HCT116 (cell line): ENCODE measurements around the gene DAPP1. TPM values are rescaled to one million over a fixed set of nuclear protein-coding genes. Genes with fewer than 3 reads are reported as not detected.

Experiments used
- ATAC-seq: fragments of 200-7000 bp; cut with Tn5 transposase; 2 replicates; pipeline ENCODE4 v1.9.1; 2020; ENCODE audit warnings: mild to moderate bottlenecking, moderate library complexity
- BruUV-seq: library from RNA; stranded (reverse); fragments of 400-500 nt; replicated peaks from 2 replicates; lab custom pipeline; 2021; lab: Mats Ljungman, UMichigan
- CTCF ChIA-PET: fragments of 300-600 bp; sonication (Branson Sonifier 250); formaldehyde crosslinking; loops from one replicate; lab custom pipeline; 2021; ENCODE audit warnings: antibody characterized with exemption; lab: Charles Lee
- POLR2A ChIA-PET: fragments of 300-600, 350-600 bp; sonication (Branson Sonifier 250); formaldehyde crosslinking; loops from one replicate; lab custom pipeline; 2021; ENCODE audit warnings: antibody characterized with exemption; lab: Charles Lee
- RAD21 ChIA-PET, 2 experiments: fragments of 300-600 bp; sonication (Branson Sonifier 250); formaldehyde crosslinking; loops; one replicate each; lab custom pipeline; 2023; ENCODE audit warnings: low total read pairs in 2 of 2; ENCODE audit not compliant: uncharacterized antibody in 2 of 2, unreplicated experiment in 2 of 2, low non-redundant PET in 1 of 2; lab: Charles Lee
- DNase-seq: peaks from one replicate; pipeline ENCODE4 v3.0.0-alpha.2; 2010; ENCODE audit warnings: low read depth, low spot score
- H2AFZ ChIP-seq: fragments of 200-600 bp; shearing (Covaris generic), sonication (generic); 2 replicates; pipeline ENCODE4 v1.6.1; 2017; ENCODE audit warnings: low read depth, mixed run types, mixed read lengths, antibody characterized with exemption, low read length; ENCODE audit not compliant: poor library complexity, severe bottlenecking
- H3K27ac ChIP-seq: 2 replicates; pipeline ENCODE4 v1.5.1; 2012; ENCODE audit warnings: low read depth, low read length
- H3K27me3 ChIP-seq: fragments of 200-600 bp; sonication (generic); 2 replicates; pipeline ENCODE4 v1.6.1; 2016; ENCODE audit warnings: mixed run types, low read length, mixed read lengths; ENCODE audit not compliant: insufficient read depth
- H3K36me3 ChIP-seq, 2 experiments: fragments of 200-500 bp in 1 of 2; fragments of 200-600 bp in 1 of 2; sonication (Bioruptor generic) in 1 of 2; sonication (generic) in 1 of 2; 2 replicates each; pipeline versions ENCODE4 v1.5.1 to v1.6.1; 2014 to 2016; ENCODE audit warnings: low read length in 2 of 2, inconsistent platforms in 1 of 2, mixed read lengths in 1 of 2, mixed run types in 1 of 2; ENCODE audit not compliant: insufficient read depth in 2 of 2, control insufficient read depth in 1 of 2
- H3K4me1 ChIP-seq, 2 experiments: fragments of 200-600 bp in 1 of 2; sonication (generic) in 1 of 2; 2 replicates each; pipeline versions ENCODE4 v1.5.1 to v1.6.1; 2012 to 2017; ENCODE audit warnings: low read length in 2 of 2, inconsistent platforms in 1 of 2, mild to moderate bottlenecking in 1 of 2, mixed read lengths in 1 of 2, mixed run types in 1 of 2, moderate library complexity in 1 of 2; ENCODE audit not compliant: insufficient read depth in 2 of 2, control insufficient read depth in 1 of 2
- H3K4me2 ChIP-seq: fragments of 200-600 bp; sonication (generic); 2 replicates; pipeline ENCODE4 v1.6.1; 2017; ENCODE audit warnings: mixed run types, low read length, mixed read lengths
- H3K4me3 ChIP-seq, 2 experiments: fragments of 200-600 bp in 1 of 2; sonication (generic) in 1 of 2; replicated peaks in 1 of 2; 2 replicates each; pipeline ENCODE4 v1.5.1; 2011 to 2016; ENCODE audit warnings: low read length in 2 of 2, control low read depth in 1 of 2, low read depth in 1 of 2, mild to moderate bottlenecking in 1 of 2, mixed read lengths in 1 of 2, mixed run types in 1 of 2
- H3K79me2 ChIP-seq: fragments of 200-600 bp; sonication (generic); 2 replicates; pipeline ENCODE4 v1.6.1; 2017; ENCODE audit warnings: mild to moderate bottlenecking, mixed run types, low read length, moderate library complexity, mixed read lengths; ENCODE audit not compliant: insufficient read depth
- H3K9ac ChIP-seq: fragments of 200-600 bp; sonication (generic); 2 replicates; pipeline ENCODE4 v1.6.1; 2016; ENCODE audit warnings: low read length, mixed read lengths
- H3K9me2 ChIP-seq: fragments of 200-600 bp; sonication (generic), shearing (Covaris generic); 2 replicates; pipeline ENCODE4 v1.6.1; 2017; ENCODE audit warnings: mixed run types, mild to moderate bottlenecking, moderate library complexity; ENCODE audit not compliant: insufficient read depth
- H3K9me3 ChIP-seq, 2 experiments: fragments of 200-500 bp in 1 of 2; fragments of 200-600 bp in 1 of 2; sonication (Bioruptor generic) in 1 of 2; sonication (generic) in 1 of 2; 2 replicates each; pipeline ENCODE4 v1.6.1; 2014 to 2017; ENCODE audit warnings: low read length in 2 of 2, mixed read lengths in 2 of 2, inconsistent platforms in 1 of 2, low read depth in 1 of 2, mild to moderate bottlenecking in 1 of 2, mixed run types in 1 of 2, moderate library complexity in 1 of 2; ENCODE audit not compliant: control insufficient read depth in 1 of 2, insufficient read depth in 1 of 2
- H4K20me1 ChIP-seq: fragments of 200-600 bp; sonication (generic), shearing (Covaris generic); 2 replicates; pipeline ENCODE4 v1.6.1; 2017; ENCODE audit warnings: mixed run types, mild to moderate bottlenecking, moderate library complexity; ENCODE audit not compliant: insufficient read depth
- ATF3 ChIP-seq: IDR thresholded peaks from 2 replicates; pipeline ENCODE4 v1.6.1; 2012
- CBX3 ChIP-seq: IDR thresholded peaks from 2 replicates; pipeline ENCODE4 v1.6.1; 2012; ENCODE audit warnings: low read depth
- CEBPB ChIP-seq: IDR thresholded peaks from 2 replicates; pipeline ENCODE4 v1.6.1; 2012; ENCODE audit warnings: low read depth
- EGR1 ChIP-seq: IDR thresholded peaks from 2 replicates; pipeline ENCODE4 v1.6.1; 2012; ENCODE audit warnings: low read depth
- ELF1 ChIP-seq: IDR thresholded peaks from 2 replicates; pipeline ENCODE4 v1.6.1; 2012; ENCODE audit warnings: low read depth, borderline replicate concordance
- EZH2phosphoT487 ChIP-seq: fragments of 200-600 bp; IDR thresholded peaks from 2 replicates; pipeline ENCODE4 v1.6.1; 2018; ENCODE audit warnings: antibody characterized with exemption, borderline replicate concordance
- FOSL1 ChIP-seq: IDR thresholded peaks from 2 replicates; pipeline ENCODE4 v1.6.1; 2012; ENCODE audit warnings: low read depth
- POLR2AphosphoS5 ChIP-seq: IDR thresholded peaks from 2 replicates; pipeline ENCODE4 v1.6.1; 2011; ENCODE audit warnings: mild to moderate bottlenecking, low read depth, low read length, moderate library complexity
- RAD21 ChIP-seq: IDR thresholded peaks from 2 replicates; pipeline ENCODE4 v1.6.1; 2012; ENCODE audit warnings: low read depth, mild to moderate bottlenecking
- SIN3A ChIP-seq: IDR thresholded peaks from 2 replicates; pipeline ENCODE4 v1.6.1; 2012; ENCODE audit warnings: low read depth
- SRF ChIP-seq: IDR thresholded peaks from 2 replicates; pipeline ENCODE4 v1.6.1; 2012; ENCODE audit warnings: low read depth
- ZNF274 ChIP-seq: fragments of 200-500 bp; sonication (Bioruptor generic); IDR thresholded peaks from 2 replicates; pipeline ENCODE4 v1.6.1; 2014; ENCODE audit warnings: mild to moderate bottlenecking, low read depth, low read length, inconsistent platforms
- intact Hi-C: fragments of 100-400 bp; cut with micrococcal nuclease; formaldehyde crosslinking; loops from 2 replicates; pipeline ENCODE4 v1.10.0; 2022
- total RNA-seq: library from RNA; stranded (reverse); gene quantifications from one replicate; pipeline ENCODE4 v1.2.1, GENCODE V29; 2021; ENCODE audit not compliant: unreplicated experiment
- TF ChIP-seq, protein P1 (sequence below): IDR thresholded peaks from 2 replicates; pipeline ENCODE4 v1.6.1; 2011; ENCODE audit warnings: mild to moderate bottlenecking, low read length, moderate library complexity; ENCODE audit not compliant: insufficient replicate concordance; ENCODE audit errors: extremely low read depth
- TF ChIP-seq, protein P2 (sequence below): IDR thresholded peaks from 2 replicates; pipeline ENCODE4 v1.6.1; 2012; ENCODE audit warnings: low read depth

The DAPP1 gene
- total RNA-seq, 1 experiment from 2014 or later = 0.76 TPM

DNA sequence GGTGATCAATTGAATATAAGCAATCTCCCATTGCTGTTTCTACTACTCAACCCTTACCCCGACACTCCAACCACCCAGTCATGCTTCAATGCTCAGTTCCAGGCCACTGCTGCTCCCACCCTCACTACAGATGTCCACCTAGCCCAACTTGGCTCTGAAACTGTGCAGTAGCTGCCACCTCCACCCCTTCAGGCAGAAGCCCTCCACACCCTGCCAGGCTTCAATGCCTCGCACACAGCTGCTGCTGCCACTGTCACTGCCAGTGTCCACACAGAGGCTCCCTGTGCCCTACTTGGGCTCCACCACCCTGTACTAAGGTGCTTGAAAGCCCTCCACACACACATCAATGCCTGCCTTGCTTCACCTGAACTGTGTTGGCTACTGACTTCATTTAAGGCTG, 43.0 kb downstream of the DAPP1 start:
- ChIA-PET CTCF (no interaction called here), POLR2A (no interaction called here), RAD21 (no interaction called here)
- H3K79me2 ChIP-seq = no peaks in the 10 kb centered on the region
- TF ChIP-seq EGR1 (no peak), ZNF274 (no peak), SRF (no peak), FOSL1 (no peak), RAD21 (no peak), CBX3 (no peak), EZH2phosphoT487 (no peak), ATF3 (no peak), SIN3A (no peak), CEBPB (no peak), ELF1 (no peak), POLR2AphosphoS5 (no peak)
- TF ChIP-seq, protein P1, sequence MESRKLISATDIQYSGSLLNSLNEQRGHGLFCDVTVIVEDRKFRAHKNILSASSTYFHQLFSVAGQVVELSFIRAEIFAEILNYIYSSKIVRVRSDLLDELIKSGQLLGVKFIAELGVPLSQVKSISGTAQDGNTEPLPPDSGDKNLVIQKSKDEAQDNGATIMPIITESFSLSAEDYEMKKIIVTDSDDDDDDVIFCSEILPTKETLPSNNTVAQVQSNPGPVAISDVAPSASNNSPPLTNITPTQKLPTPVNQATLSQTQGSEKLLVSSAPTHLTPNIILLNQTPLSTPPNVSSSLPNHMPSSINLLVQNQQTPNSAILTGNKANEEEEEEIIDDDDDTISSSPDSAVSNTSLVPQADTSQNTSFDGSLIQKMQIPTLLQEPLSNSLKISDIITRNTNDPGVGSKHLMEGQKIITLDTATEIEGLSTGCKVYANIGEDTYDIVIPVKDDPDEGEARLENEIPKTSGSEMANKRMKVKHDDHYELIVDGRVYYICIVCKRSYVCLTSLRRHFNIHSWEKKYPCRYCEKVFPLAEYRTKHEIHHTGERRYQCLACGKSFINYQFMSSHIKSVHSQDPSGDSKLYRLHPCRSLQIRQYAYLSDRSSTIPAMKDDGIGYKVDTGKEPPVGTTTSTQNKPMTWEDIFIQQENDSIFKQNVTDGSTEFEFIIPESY = no peak
- TF ChIP-seq, protein P2, sequence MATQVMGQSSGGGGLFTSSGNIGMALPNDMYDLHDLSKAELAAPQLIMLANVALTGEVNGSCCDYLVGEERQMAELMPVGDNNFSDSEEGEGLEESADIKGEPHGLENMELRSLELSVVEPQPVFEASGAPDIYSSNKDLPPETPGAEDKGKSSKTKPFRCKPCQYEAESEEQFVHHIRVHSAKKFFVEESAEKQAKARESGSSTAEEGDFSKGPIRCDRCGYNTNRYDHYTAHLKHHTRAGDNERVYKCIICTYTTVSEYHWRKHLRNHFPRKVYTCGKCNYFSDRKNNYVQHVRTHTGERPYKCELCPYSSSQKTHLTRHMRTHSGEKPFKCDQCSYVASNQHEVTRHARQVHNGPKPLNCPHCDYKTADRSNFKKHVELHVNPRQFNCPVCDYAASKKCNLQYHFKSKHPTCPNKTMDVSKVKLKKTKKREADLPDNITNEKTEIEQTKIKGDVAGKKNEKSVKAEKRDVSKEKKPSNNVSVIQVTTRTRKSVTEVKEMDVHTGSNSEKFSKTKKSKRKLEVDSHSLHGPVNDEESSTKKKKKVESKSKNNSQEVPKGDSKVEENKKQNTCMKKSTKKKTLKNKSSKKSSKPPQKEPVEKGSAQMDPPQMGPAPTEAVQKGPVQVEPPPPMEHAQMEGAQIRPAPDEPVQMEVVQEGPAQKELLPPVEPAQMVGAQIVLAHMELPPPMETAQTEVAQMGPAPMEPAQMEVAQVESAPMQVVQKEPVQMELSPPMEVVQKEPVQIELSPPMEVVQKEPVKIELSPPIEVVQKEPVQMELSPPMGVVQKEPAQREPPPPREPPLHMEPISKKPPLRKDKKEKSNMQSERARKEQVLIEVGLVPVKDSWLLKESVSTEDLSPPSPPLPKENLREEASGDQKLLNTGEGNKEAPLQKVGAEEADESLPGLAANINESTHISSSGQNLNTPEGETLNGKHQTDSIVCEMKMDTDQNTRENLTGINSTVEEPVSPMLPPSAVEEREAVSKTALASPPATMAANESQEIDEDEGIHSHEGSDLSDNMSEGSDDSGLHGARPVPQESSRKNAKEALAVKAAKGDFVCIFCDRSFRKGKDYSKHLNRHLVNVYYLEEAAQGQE = no peak
- no peaks in the 10 kb centered on the region for H3K9me3 ChIP-seq
- no peak overlapping the region for H2AFZ ChIP-seq
- H3K27me3 ChIP-seq = no peaks in the 10 kb centered on the region
- H3K4me3 ChIP-seq = no peak overlapping the region
- no TSS peak for BruUV-seq
- no peak overlapping the region for H3K27ac ChIP-seq
- H3K36me3 ChIP-seq = no peaks in the 10 kb centered on the region
- H3K4me2 ChIP-seq = no peak overlapping the region
- peaks cover 0 to 6% of the 10 kb centered on the region in 2 experiments; a peak in 1 of 4 replicates for H3K4me1 ChIP-seq
- no peak for ATAC-seq
- DNase-seq = no peak
- H4K20me1 ChIP-seq = no peaks in the 10 kb centered on the region
- H3K9ac ChIP-seq = no peak overlapping the region
- H3K9me2 ChIP-seq = no peaks in the 10 kb centered on the region
- intact Hi-C loops = no loop called here
